Neural cell (in vitro differentiated cells): ENCODE results near the gene CERS3.

Source experiments
- CTCF ChIP-seq: fragments of 450-650 bp; IDR thresholded peaks from 2 replicates; pipeline ENCODE4 v1.5.1; 2014; ENCODE audit warnings: antibody characterized with exemption, mild to moderate bottlenecking, moderate library complexity; ENCODE audit not compliant: poor library complexity, severe bottlenecking
- EP300 ChIP-seq: fragments of 450-650 bp; conservative IDR thresholded peaks from 2 replicates; pipeline ENCODE4 v1.6.1; 2014; ENCODE audit warnings: antibody characterized with exemption, mild to moderate bottlenecking, moderate library complexity; ENCODE audit not compliant: poor library complexity, severe bottlenecking
- EZH2 ChIP-seq: fragments of 200-600, 300-800 bp; shearing (Covaris generic), sonication (generic); IDR thresholded peaks from 2 replicates; pipeline ENCODE4 v1.6.1; 2014; ENCODE audit warnings: antibody characterized with exemption, low read length, borderline replicate concordance, mild to moderate bottlenecking; ENCODE audit not compliant: insufficient read depth, poor library complexity, severe bottlenecking
- MXI1 ChIP-seq: fragments of 450-650 bp; conservative IDR thresholded peaks from 2 replicates; pipeline ENCODE4 v1.6.1; 2014; ENCODE audit warnings: antibody characterized with exemption, mild to moderate bottlenecking; ENCODE audit not compliant: poor library complexity, severe bottlenecking
- POLR2AphosphoS5 ChIP-seq: IDR thresholded peaks from 2 replicates; pipeline ENCODE4 v1.6.1; 2012
- REST ChIP-seq: IDR thresholded peaks from 2 replicates; pipeline ENCODE4 v1.6.1; 2012; ENCODE audit warnings: borderline replicate concordance
- TAF1 ChIP-seq: IDR thresholded peaks from 2 replicates; pipeline ENCODE4 v1.6.1; 2012; ENCODE audit warnings: low read depth

GRCh38 chr15:100559330-100559729, 30.6 kb upstream of the CERS3 start:
- no peak for TF ChIP-seq CTCF
- TF ChIP-seq EZH2, result no peak
- no peak for TF ChIP-seq POLR2AphosphoS5
- no peak for TF ChIP-seq REST
- TF ChIP-seq MXI1, result no peak
- no peak for TF ChIP-seq EP300
- no peak for TF ChIP-seq TAF1
